CD14-positive monocyte (primary cell): ENCODE results near the gene CORO2A. TPM values are rescaled to one million over a fixed set of nuclear protein-coding genes. Genes with fewer than 3 reads are reported as not detected.

Experiments
- DNase-seq, 3 donors: peaks; one replicate each; pipeline ENCODE4 v3.0.0-alpha.2; 2011 to 2022
- H2AFZ ChIP-seq: 2 replicates; pipeline ENCODE4 v1.6.0; 2012; ENCODE audit warnings: mild to moderate bottlenecking, low read depth, low read length, inconsistent platforms; ENCODE audit not compliant: insufficient read depth, poor library complexity, severe bottlenecking
- H3K27ac ChIP-seq, 2 donors: 1 replicate in 1 of 2; 2 replicates in 1 of 2; pipeline ENCODE4 v1.5.1; 2012 to 2013; ENCODE audit warnings: low read length in 2 of 2, control low read depth in 1 of 2, inconsistent platforms in 1 of 2, low read depth in 1 of 2, mild to moderate bottlenecking in 1 of 2
- H3K27me3 ChIP-seq, 2 donors: one replicate each; pipeline versions ENCODE4 v1.6.0 to v1.6.1; 2011 to 2013; ENCODE audit warnings: low read length in 2 of 2; ENCODE audit not compliant: control insufficient read depth in 2 of 2, insufficient read depth in 2 of 2
- H3K36me3 ChIP-seq, 2 donors: replicated peaks in 1 of 2; 1 replicate in 1 of 2; 2 replicates in 1 of 2; pipeline versions ENCODE4 v1.5.1 to v1.6.1; 2012 to 2013; ENCODE audit warnings: low read length in 2 of 2, control low read depth in 1 of 2, inconsistent platforms in 1 of 2, mild to moderate bottlenecking in 1 of 2; ENCODE audit not compliant: insufficient read depth in 2 of 2, control insufficient read depth in 1 of 2
- H3K4me1 ChIP-seq, 2 donors: 1 replicate in 1 of 2; 2 replicates in 1 of 2; pipeline versions ENCODE4 v1.5.1 to v1.6.1; 2012 to 2013; ENCODE audit warnings: low read length in 2 of 2, control low read depth in 1 of 2, inconsistent platforms in 1 of 2, mild to moderate bottlenecking in 1 of 2, moderate library complexity in 1 of 2; ENCODE audit not compliant: insufficient read depth in 2 of 2, control insufficient read depth in 1 of 2
- H3K4me2 ChIP-seq: replicated peaks from 2 replicates; pipeline ENCODE3; 2012; ENCODE audit warnings: low read length, moderate library complexity, mild to moderate bottlenecking; ENCODE audit not compliant: poor library complexity, severe bottlenecking; ENCODE audit errors: extremely low read depth
- H3K4me3 ChIP-seq, 3 experiments: fragments of 200-600 bp in 1 of 3; sonication (generic) in 1 of 3; replicated peaks in 1 of 3; 1 replicate in 2 of 3; 2 replicates in 1 of 3; pipeline ENCODE4 v1.5.1; 2011 to 2013; ENCODE audit warnings: low read length in 3 of 3, mild to moderate bottlenecking in 3 of 3, control low read depth in 2 of 3, low read depth in 2 of 3, inconsistent platforms in 1 of 3, moderate library complexity in 1 of 3
- H3K79me2 ChIP-seq: 2 replicates; pipeline ENCODE4 v1.6.0; 2012; ENCODE audit warnings: mild to moderate bottlenecking, control low read depth, inconsistent platforms, low read length, moderate library complexity; ENCODE audit not compliant: insufficient read depth
- H3K9ac ChIP-seq: 2 replicates; pipeline ENCODE4 v1.6.0; 2017; ENCODE audit warnings: low read length, mild to moderate bottlenecking; ENCODE audit not compliant: insufficient read depth, poor library complexity, severe bottlenecking
- H3K9me3 ChIP-seq, 2 donors: replicated peaks in 1 of 2; 1 replicate in 1 of 2; 2 replicates in 1 of 2; pipeline versions ENCODE4 v1.5.1 to v1.6.1; 2012 to 2013; ENCODE audit warnings: low read length in 2 of 2, control low read depth in 1 of 2; ENCODE audit not compliant: control insufficient read depth in 1 of 2, insufficient read depth in 1 of 2
- H4K20me1 ChIP-seq: 2 replicates; pipeline ENCODE4 v1.6.0; 2012; ENCODE audit warnings: mild to moderate bottlenecking, low read length, control low read depth, moderate library complexity; ENCODE audit not compliant: insufficient read depth
- H3K27ac Mint-ChIP-seq, 7 donors: one replicate each; pipeline ENCODE4 v1.8.0; 2020; ENCODE audit warnings: mild to moderate bottlenecking in 7 of 7, mixed read lengths in 7 of 7, moderate library complexity in 6 of 7, inconsistent platforms in 2 of 7
- H3K27me3 Mint-ChIP-seq, 3 donors: one replicate each; pipeline ENCODE4 v1.8.0; 2021 to 2022; ENCODE audit warnings: low read depth in 3 of 3, mild to moderate bottlenecking in 3 of 3, mixed read lengths in 3 of 3, moderate library complexity in 3 of 3, inconsistent platforms in 1 of 3
- H3K36me3 Mint-ChIP-seq, 2 donors: one replicate each; pipeline ENCODE4 v1.8.0; 2020; ENCODE audit warnings: mixed read lengths in 2 of 2, inconsistent platforms in 1 of 2, mild to moderate bottlenecking in 1 of 2
- H3K4me1 Mint-ChIP-seq: one replicate; pipeline ENCODE4 v1.8.0; 2020; ENCODE audit warnings: mild to moderate bottlenecking, mixed read lengths
- H3K4me3 Mint-ChIP-seq, 2 donors: one replicate each; pipeline ENCODE4 v1.8.0; 2020; ENCODE audit warnings: mild to moderate bottlenecking in 2 of 2, mixed read lengths in 2 of 2, moderate library complexity in 1 of 2
- H3K9me3 Mint-ChIP-seq, 7 donors: one replicate each; pipeline ENCODE4 v1.8.0; 2020 to 2022; ENCODE audit warnings: mixed read lengths in 7 of 7, mild to moderate bottlenecking in 6 of 7, moderate library complexity in 6 of 7, inconsistent platforms in 2 of 7
- WGBS: methylation state at CpG from one replicate; pipeline ENCODE4 v1.1.5; 2013; ENCODE audit warnings: missing lambda C conversion rate; ENCODE audit not compliant: insufficient coverage; 5-methylcytosine and 5-hydroxymethylcytosine counted together
- intact Hi-C, 2 donors: fragments of 100-400 bp; cut with micrococcal nuclease; formaldehyde crosslinking; loops; one replicate each; pipeline versions ENCODE4 v1.15.0 to v1.15.1; 2023
- polyA plus RNA-seq, 3 donors: library from polyadenylated mRNA; depleted of rRNA in 1 of 3; unstranded in 2 of 3; stranded (reverse) in 1 of 3; fragments of 300-500 nt in 2 of 3; fragments of >200 nt in 1 of 3; fragmentation: Illumina TruSeq in 2 of 3; gene quantifications; 1 replicate in 2 of 3; 2 replicates in 1 of 3; pipeline ENCODE4 v1.2.3, GENCODE V29; 2012 to 2021
- TF ChIP-seq, protein P1 (sequence below): fragments of 200-600 bp; IDR thresholded peaks from one replicate; pipeline ENCODE4 v1.8.0; 2022; ENCODE audit warnings: antibody characterized with exemption, mild to moderate bottlenecking

Gene CORO2A
- polyA plus RNA-seq, 3 donors, result 1.2 to 3.5 (median 2.1) TPM

DNA sequence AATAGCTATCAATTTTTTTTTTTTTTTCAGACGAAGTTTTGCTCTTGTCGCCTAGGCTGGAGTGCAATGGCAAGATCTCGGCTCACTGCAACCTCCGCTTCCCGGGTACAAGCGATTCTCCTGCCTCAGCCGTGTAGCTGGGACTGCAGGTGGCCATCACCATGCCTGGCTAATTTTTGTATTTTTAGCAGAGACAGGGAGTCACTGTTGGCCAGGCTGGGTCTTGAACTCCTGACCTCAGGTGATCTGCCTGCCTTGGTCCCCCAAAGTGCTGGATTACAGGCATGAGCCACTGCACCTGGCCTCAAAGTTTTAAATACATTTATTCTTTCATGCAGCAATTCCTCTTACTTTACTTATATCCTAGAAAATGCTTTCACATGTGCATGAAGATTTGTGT, 91.0 kb downstream of the CORO2A start:
- TF ChIP-seq, protein P1, sequence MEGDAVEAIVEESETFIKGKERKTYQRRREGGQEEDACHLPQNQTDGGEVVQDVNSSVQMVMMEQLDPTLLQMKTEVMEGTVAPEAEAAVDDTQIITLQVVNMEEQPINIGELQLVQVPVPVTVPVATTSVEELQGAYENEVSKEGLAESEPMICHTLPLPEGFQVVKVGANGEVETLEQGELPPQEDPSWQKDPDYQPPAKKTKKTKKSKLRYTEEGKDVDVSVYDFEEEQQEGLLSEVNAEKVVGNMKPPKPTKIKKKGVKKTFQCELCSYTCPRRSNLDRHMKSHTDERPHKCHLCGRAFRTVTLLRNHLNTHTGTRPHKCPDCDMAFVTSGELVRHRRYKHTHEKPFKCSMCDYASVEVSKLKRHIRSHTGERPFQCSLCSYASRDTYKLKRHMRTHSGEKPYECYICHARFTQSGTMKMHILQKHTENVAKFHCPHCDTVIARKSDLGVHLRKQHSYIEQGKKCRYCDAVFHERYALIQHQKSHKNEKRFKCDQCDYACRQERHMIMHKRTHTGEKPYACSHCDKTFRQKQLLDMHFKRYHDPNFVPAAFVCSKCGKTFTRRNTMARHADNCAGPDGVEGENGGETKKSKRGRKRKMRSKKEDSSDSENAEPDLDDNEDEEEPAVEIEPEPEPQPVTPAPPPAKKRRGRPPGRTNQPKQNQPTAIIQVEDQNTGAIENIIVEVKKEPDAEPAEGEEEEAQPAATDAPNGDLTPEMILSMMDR, result no peak
- 93% methylated on average over 7 of the region's 7 CpGs for WGBS
- Mint-ChIP-seq H3K36me3 (peaks cover 56 to 80% of the 10 kb centered on the region in 2 donors), H3K9me3 (peaks cover 0 to 2% (median 0%) of the 10 kb centered on the region in 7 donors), H3K27ac (peak overlapping the region in 4 of 7 donors; percentile 53 to 88 (median 72)), H3K4me1 (peaks cover 38% of the 10 kb centered on the region), H3K27me3 (no peaks in the 10 kb centered on the region), H3K4me3 (no peak overlapping the region)
- H2AFZ ChIP-seq, result no peak overlapping the region
- H3K4me1 ChIP-seq, result peaks cover 33 to 37% of the 10 kb centered on the region in 2 donors
- peaks cover 71% of the 10 kb centered on the region for H3K79me2 ChIP-seq
- H3K9ac ChIP-seq, result no peak overlapping the region
- H3K9me3 ChIP-seq, result no peaks in the 10 kb centered on the region
- DNase-seq, result no peak
- peak overlapping the region in 1 of 2 donors; percentile 6 for H3K27ac ChIP-seq
- intact Hi-C loops, result no loop called here
- H3K36me3 ChIP-seq, result peaks cover 40 to 56% of the 10 kb centered on the region in 2 donors
- H3K4me2 ChIP-seq, result no peak overlapping the region
- H3K4me3 ChIP-seq, result no peak overlapping the region
- peaks cover 3% of the 10 kb centered on the region for H4K20me1 ChIP-seq
- no peaks in the 10 kb centered on the region for H3K27me3 ChIP-seq

- Mint-ChIP-seq H3K4me1 (peaks cover 34% of the 10 kb centered on the region), H3K4me3 (no peak overlapping the region), H3K27ac (no peak overlapping the region), H3K27me3 (no peaks in the 10 kb centered on the region), H3K36me3 (peaks cover 56 to 81% of the 10 kb centered on the region in 2 donors), H3K9me3 (peaks cover 0 to 2% (median 0%) of the 10 kb centered on the region in 7 donors)
- Histone ChIP-seq H3K27me3 (no peaks in the 10 kb centered on the region), H3K27ac (peak overlapping the region in 1 of 2 donors; percentile 38), H3K4me2 (no peak overlapping the region), H3K4me3 (no peak overlapping the region), H3K9ac (no peak overlapping the region), H3K4me1 (peaks cover 33 to 37% of the 10 kb centered on the region in 2 donors), H3K9me3 (no peaks in the 10 kb centered on the region), H3K36me3 (peaks cover 47 to 57% of the 10 kb centered on the region in 2 donors), H2AFZ (no peak overlapping the region), H3K79me2 (peaks cover 65% of the 10 kb centered on the region), H4K20me1 (peaks cover 10% of the 10 kb centered on the region)
- TF ChIP-seq, protein P1, result no peak
- DNase-seq, result no peak
- intact Hi-C loops, result no loop called here
Observed at GRCh38 chr9:98100456-98100855, 92.0 kb downstream of the CORO2A start.
